Aorta (tissue), 5 donors: ENCODE data around the gene FDX1. TPM values are rescaled to one million over a fixed set of nuclear protein-coding genes. Genes with fewer than 3 reads are reported as not detected.

ENCODE experiments used
- ATAC-seq: fragments of 200-7000 bp; cut with Tn5 transposase; one replicate; pipeline ENCODE4 v1.9.1; 2022; ENCODE audit warnings: moderate library complexity; ENCODE audit not compliant: low FRiP score
- DNase-seq, 2 donors: peaks; one replicate each; pipeline ENCODE4 v3.0.0-alpha.2; 2020
- H3K27ac ChIP-seq, 2 donors: one replicate each; pipeline ENCODE4 v1.5.1; 2013; ENCODE audit warnings: low read length in 2 of 2, mild to moderate bottlenecking in 2 of 2, moderate library complexity in 2 of 2, control low read depth in 1 of 2, inconsistent platforms in 1 of 2, low read depth in 1 of 2
- H3K27me3 ChIP-seq, 2 donors: one replicate each; pipeline ENCODE4 v1.6.1; 2013; ENCODE audit warnings: control low read depth in 1 of 2, low read length in 1 of 2, mild to moderate bottlenecking in 1 of 2, moderate library complexity in 1 of 2; ENCODE audit not compliant: insufficient read depth in 2 of 2, control insufficient read depth in 1 of 2
- H3K36me3 ChIP-seq, 2 donors: one replicate each; pipeline ENCODE4 v1.6.1; 2013; ENCODE audit warnings: control low read depth in 1 of 2, low read length in 1 of 2, mild to moderate bottlenecking in 1 of 2; ENCODE audit not compliant: insufficient read depth in 2 of 2, control insufficient read depth in 1 of 2
- H3K4me1 ChIP-seq, 2 donors: one replicate each; pipeline ENCODE4 v1.6.1; 2013; ENCODE audit warnings: low read length in 2 of 2, control low read depth in 1 of 2, mild to moderate bottlenecking in 1 of 2, moderate library complexity in 1 of 2; ENCODE audit not compliant: insufficient read depth in 2 of 2, control insufficient read depth in 1 of 2
- H3K4me3 ChIP-seq, 2 donors: one replicate each; pipeline ENCODE4 v1.5.1; 2013; ENCODE audit warnings: low read length in 2 of 2, control low read depth in 1 of 2, mild to moderate bottlenecking in 1 of 2
- H3K9me3 ChIP-seq: one replicate; pipeline ENCODE4 v1.6.1; 2013; ENCODE audit warnings: mild to moderate bottlenecking, low read length; ENCODE audit not compliant: control insufficient read depth
- WGBS, 2 donors: extraction: QIAGEN DNeasy Blood & Tissue Kit; methylation state at CpG; one replicate each; pipeline ENCODE4 v1.1.7; 2013; 5-methylcytosine and 5-hydroxymethylcytosine counted together
- intact Hi-C, 2 donors: fragments of 100-400 bp; cut with DNase I; formaldehyde crosslinking; loops; one replicate each; pipeline versions ENCODE4 v1.14.2 to v1.15.0; 2022
- polyA plus RNA-seq, 2 donors: library from polyadenylated mRNA; stranded (reverse); fragments of 200-250 nt; gene quantifications; one replicate each; pipeline ENCODE4 v1.2.3, GENCODE V29; 2013
- total RNA-seq, 2 donors: library from RNA; stranded (reverse); fragmentation: NEBNext Ultra II Directional; extraction: Animal tissue kit (Norgen Biotek cat#: 25700); gene quantifications; one replicate each; pipeline ENCODE4 v1.2.1, GENCODE V29; 2021
- donor health status: healthy with polysubstance abuse.
- donor health status: Bipolar disorder and iron deficiency.
- donor health status: DM: no; HTN: no; CAD: no.
- donor health status: DM: no; HTN: no; CAD: no.
- donor health status: DM: yes; HTN: yes; CAD: no.

The FDX1 gene
- total and polyA plus RNA-seq, 4 donors: 6.4 to 15.5 (median 8.4) TPM

DNA sequence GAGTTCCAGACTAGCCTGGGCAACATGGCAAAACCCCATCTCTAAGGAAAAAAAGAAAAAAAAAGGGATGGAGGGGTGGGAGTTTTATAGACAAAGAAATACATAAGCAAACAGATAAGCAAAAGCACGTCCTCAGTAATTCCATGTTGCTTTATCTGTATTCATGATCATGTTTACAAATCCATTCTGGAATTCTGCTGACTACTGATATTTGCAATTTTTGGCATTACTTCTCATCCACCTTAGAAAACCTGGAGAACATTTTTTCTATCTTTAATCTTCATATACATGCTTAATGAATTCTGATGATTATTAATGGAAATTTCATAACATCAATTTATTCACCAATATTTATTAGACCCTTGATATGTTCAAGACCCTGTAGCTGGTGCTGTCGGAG is 1.7 kb upstream of the FDX1 start:
- 96 to 98% methylated on average over 2 of the region's 2 CpGs for WGBS, 2 donors
- peaks cover 0 to 3% of the 10 kb centered on the region in 2 donors for H3K4me1 ChIP-seq
- no peaks in the 10 kb centered on the region for H3K27me3 ChIP-seq
- no peaks in the 10 kb centered on the region for H3K9me3 ChIP-seq
- H3K27ac ChIP-seq: no peak overlapping the region
- intact Hi-C loops: loop anchor here in 1 of 2 donors (10.0 kb wide), 2 partner anchors 133 to 483 kb away; partner anchors contain the start of gene RDX
- DNase-seq (no peak), ATAC-seq (no peak)
- H3K36me3 ChIP-seq: no peaks in the 10 kb centered on the region
- H3K4me3 ChIP-seq: no peak overlapping the region

DNA sequence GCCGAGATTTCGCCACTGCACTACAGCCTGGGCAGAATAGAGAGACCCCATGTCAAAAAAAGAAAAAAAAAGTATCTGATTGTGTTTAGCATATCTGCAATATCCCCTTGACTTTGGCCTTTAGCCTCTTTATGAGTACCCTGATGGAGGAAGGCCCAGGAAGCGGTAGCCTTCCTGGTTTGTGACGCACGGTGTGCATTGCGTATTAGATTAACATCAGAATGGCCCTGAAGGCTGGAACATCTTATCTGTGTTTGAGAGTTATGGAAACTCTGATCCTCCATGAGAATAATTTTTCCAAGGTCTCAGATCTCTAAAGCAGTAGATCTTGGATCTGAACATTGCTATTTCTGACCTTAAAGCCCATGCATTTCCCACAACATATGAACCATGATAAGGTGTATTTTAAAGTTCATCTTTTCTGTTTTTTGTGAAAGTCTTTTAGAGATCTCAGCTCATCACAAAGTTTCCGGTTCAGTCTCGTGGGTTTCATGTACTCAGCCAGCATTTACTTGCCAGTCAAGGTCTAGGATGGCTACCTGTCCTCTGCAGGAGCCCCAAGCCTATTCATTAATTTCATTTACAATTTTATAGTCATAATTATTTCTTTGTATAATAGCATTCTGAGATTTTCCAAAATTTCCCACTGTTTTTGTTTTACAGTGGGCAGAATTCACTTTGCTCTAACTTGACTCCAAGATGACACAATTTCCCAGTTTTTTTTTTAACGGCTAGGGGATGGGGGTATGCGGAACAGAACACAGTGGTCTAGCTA is 605 bp upstream of the FDX1 start:
- Histone ChIP-seq H3K27me3 (no peaks in the 10 kb centered on the region), H3K36me3 (no peaks in the 10 kb centered on the region), H3K9me3 (no peaks in the 10 kb centered on the region), H3K27ac (peak overlapping the region; percentile 19 to 41), H3K4me3 (peak overlapping the region; percentile 81 to 88), H3K4me1 (peaks cover 0 to 3% of the 10 kb centered on the region in 2 donors)
- WGBS, 2 donors: 68 to 72% methylated on average over 10 of the region's 10 CpGs
- ATAC-seq: no peak
- intact Hi-C loops: loop anchor here in 1 of 2 donors (10.0 kb wide), 2 partner anchors 134 to 484 kb away; partner anchors contain the start of gene RDX
- DNase-seq: no peak

DNA sequence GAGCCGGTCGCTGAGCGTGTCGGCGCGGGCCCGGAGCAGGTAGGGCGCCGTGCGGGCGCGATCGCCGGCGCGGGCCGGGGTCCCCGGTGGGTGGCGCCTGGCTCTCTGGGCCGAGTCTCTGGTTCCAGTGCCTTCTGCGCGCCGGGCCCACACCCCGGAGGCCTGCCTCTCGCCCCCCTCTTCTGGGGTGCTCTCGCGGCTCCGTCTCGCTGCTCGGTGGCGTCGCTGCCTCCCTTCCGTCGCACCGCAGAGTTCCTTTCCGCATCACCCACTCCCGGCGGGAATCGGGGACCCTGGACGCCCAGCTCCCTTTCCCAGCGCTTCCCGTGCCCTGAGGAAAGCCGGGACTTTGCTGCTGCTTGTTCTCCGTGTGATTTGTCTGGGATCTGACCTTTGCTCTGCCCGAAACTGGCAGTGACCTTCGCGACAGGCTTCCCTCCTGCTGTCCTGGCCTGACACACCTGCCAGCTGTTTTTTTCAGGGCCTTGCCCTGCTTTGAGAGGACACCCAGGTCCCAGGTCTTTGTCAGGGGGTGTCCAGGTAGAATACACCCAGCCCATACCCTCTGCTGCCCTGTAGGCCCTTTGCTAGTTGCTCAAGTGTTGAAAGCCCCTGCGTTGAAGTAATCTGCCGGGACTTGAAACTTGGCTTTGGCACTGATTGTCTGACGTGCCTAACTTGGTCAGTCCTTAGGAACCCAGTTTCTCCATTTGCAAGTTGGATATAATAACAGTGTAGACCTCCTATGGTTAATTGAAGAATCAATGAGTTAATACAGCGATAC is 711 bp downstream of the FDX1 start:
- Histone ChIP-seq H3K9me3 (no peaks in the 10 kb centered on the region), H3K36me3 (no peaks in the 10 kb centered on the region), H3K4me1 (peaks cover 0 to 5% of the 10 kb centered on the region in 2 donors), H3K27ac (peak overlapping the region in 1 of 2 donors; percentile 38), H3K27me3 (no peaks in the 10 kb centered on the region), H3K4me3 (peak overlapping the region; percentile 81 to 88)
- ATAC-seq (peak; percentile 55), DNase-seq (peak; percentile 65 to 83)
- intact Hi-C loops: loop anchor here (5.0 kb wide), 2 partner anchors 53 to 228 kb away; no protein-coding TSS in a partner anchor
- 0% methylated on average over 26 to 51 of the region's 51 CpGs for WGBS, 2 donors

DNA sequence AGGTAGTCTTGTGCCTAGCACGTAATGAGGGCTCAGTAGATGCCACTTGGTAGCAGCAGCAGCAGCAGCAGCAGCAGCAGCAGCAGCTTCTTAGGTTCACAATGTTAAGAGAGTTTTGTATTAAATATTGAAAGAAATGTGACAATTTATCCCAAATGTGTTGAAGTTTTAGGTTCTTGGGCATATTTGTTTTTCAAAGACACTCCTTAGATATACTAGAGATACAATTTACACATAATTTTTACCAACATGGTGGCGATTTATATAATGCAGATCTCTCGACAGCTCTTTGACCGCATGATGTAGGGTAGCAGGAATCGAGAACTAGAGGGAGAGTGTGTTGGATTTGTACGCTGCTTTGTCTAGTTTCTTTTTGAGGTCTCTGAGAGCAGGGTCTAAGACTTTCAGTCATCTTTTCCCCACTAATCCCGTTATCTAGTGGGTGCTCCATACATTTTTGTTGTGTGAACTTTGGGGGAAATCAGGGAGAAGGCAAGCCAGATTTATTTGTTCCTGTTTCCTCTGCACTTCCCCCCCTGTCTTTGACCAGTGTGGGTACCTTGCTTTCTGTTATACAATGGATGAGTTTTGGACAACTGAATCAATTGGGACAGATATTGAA is 1.4 kb downstream of the FDX1 start:
- no peaks in the 10 kb centered on the region for H3K27me3 ChIP-seq
- WGBS, 2 donors: 29 to 36% methylated on average over 7 of the region's 7 CpGs
- H3K27ac ChIP-seq: no peak overlapping the region
- intact Hi-C loops: loop anchor here (5.0 kb wide), 2 partner anchors 54 to 229 kb away; no protein-coding TSS in a partner anchor
- DNase-seq: no peak
- no peaks in the 10 kb centered on the region for H3K9me3 ChIP-seq
- H3K4me1 ChIP-seq: peaks cover 0 to 5% of the 10 kb centered on the region in 2 donors
- H3K4me3 ChIP-seq: peak overlapping the region; percentile 81 to 88
- no peaks in the 10 kb centered on the region for H3K36me3 ChIP-seq
- no peak for ATAC-seq

DNA sequence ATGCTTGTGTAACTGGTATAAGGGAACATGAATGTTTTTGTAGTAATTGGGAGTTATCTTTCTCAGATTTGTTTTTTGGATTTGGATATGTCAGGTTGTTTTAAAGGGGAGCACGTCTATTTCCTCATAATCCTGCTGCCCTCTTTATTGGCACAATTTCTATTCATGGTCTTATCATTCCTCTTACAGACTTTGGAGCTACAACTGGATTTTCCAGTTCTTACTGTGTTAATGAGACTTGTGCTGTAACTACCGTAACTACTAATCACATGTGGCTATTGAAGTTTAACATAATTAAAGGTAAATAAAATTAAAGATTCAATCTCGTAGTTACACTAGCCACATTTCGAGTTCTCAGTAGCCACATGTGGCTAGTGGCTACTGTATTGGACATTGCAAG is 1.9 kb downstream of the FDX1 start:
- 73 to 75% methylated on average over 4 of the region's 4 CpGs for WGBS, 2 donors
- Histone ChIP-seq H3K4me3 (no peak overlapping the region), H3K36me3 (no peaks in the 10 kb centered on the region), H3K27me3 (no peaks in the 10 kb centered on the region), H3K4me1 (peaks cover 0 to 7% of the 10 kb centered on the region in 2 donors), H3K9me3 (no peaks in the 10 kb centered on the region), H3K27ac (no peak overlapping the region)
- ATAC-seq (no peak), DNase-seq (no peak)
- intact Hi-C loops: loop anchor here (2.0 to 5.0 kb wide), 3 partner anchors 54 to 229 kb away; partner anchors contain the start of gene RDX (in 1 of the 2)

DNA sequence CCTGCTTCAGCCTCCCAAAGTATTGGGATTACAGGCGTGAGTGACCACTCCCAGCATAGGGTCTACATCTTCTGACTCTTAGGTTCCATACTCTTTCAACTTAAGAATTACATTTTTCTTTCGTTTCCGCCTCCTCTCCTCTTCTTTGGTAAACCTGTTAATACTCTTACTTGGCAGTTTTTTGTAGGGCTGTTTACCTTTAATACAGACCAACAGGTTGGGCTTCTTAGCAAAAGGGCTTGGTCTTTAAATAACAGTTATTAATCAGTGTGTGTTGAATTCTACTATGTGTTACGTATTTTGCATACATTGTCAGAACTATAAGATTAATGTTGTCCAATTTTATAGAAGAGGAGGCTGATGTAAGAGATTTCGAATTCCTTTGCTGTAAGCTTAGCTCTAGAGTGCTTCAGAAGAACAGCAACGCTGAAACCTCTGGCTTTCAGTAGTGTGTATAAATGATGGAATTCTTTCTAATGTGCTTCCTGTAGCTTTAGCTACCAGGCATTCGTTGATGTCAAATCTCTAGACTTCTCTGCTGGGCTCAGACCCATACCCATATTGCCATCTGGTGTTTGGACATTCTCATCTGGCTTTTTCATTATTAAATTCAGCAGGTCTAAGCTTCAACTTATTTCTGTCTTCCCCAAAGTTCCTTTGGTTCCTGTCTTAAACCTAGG is 3.1 kb downstream of the FDX1 start:
- Histone ChIP-seq H3K27me3 (no peaks in the 10 kb centered on the region), H3K4me3 (no peak overlapping the region), H3K4me1 (peaks cover 0 to 7% of the 10 kb centered on the region in 2 donors), H3K27ac (no peak overlapping the region), H3K9me3 (no peaks in the 10 kb centered on the region), H3K36me3 (peaks cover 0 to 4% of the 10 kb centered on the region in 2 donors)
- DNase-seq: no peak
- 74 to 78% methylated on average over 7 of the region's 7 CpGs for WGBS, 2 donors
- no peak for ATAC-seq
- intact Hi-C loops: loop anchor here (2.0 to 5.0 kb wide), 3 partner anchors 56 to 231 kb away; partner anchors contain the start of gene RDX (in 1 of the 2)

DNA sequence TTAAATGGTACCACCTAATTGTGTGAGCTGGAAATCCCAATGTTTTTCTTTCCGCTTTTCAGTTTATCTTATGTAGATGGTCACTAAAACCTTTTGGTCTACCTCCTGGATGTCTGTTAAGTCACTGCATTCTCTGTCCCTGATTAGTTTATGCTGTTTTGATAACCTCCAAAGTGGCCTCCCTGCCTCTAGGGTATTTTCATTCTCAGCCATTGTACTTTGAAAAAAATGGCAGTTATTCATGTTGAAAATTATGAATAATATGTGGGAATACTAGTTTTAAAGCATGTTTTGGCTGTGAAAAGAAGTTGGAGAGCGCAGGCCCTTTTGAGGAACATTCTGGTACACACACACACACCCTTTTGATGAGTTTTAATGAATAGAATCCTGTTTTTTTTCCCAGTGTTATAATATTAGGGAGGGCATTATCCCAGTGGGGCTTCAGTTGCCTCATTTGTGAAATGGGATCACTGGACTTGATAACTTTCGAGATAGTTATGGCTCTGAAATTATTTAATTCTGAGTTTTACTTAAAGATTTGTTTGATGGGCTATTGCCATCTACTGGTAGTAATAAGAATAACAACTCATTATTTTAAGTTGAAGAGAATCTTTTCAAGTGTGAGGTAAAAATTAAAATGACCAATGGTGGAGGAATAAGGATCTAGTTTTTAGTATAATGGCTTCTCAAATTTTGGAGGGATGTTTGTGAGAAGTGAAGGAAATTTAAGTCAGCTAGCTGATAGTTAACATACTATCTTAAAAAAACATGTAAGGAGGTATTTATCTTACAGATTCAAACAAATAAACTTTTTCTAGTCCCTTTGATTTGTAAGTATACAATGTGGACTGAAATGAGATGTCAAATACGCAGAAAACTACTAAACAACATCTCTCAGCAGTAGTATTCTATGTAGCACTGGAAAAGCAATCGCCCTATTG is 3.9 kb downstream of the FDX1 start:
- H3K27ac ChIP-seq: no peak overlapping the region
- intact Hi-C loops: loop anchor here (2.0 to 5.0 kb wide), 3 partner anchors 56 to 231 kb away; partner anchors contain the start of gene RDX (in 1 of the 2)
- peaks cover 0 to 4% of the 10 kb centered on the region in 2 donors for H3K36me3 ChIP-seq
- DNase-seq (no peak), ATAC-seq (no peak)
- H3K9me3 ChIP-seq: no peaks in the 10 kb centered on the region
- 58% methylated on average over 5 of the region's 5 CpGs for WGBS, 2 donors
- no peak overlapping the region for H3K4me3 ChIP-seq
- H3K4me1 ChIP-seq: peaks cover 0 to 7% of the 10 kb centered on the region in 2 donors
- no peaks in the 10 kb centered on the region for H3K27me3 ChIP-seq
